ENCODE data around the gene DMD.
"Not testable (repeated sequence)": the region's sequence is repeated elsewhere in the genome, so short reads cannot be mapped to it uniquely, and the experiment has no call there.

Gene DMD

GRCh38 chrX:31969714-31970113 is 1241.6 kb downstream of the DMD start:
- DNase-seq: no peak

GRCh38 chrX:31962256-31962655 is 1249.1 kb downstream of the DMD start:
- no peak for DNase-seq

- DNase-seq: no peak
Observed at GRCh38 chrX:31934842-31935370, 1276.4 kb downstream of the DMD start.

- DNase-seq: no peak
Observed at GRCh38 chrX:31934015-31934414, 1277.3 kb downstream of the DMD start.

GRCh38 chrX:31932769-31933168 is 1278.6 kb downstream of the DMD start:
- DNase-seq: no peak

GRCh38 chrX:31932320-31932719 is 1279.0 kb downstream of the DMD start:
- DNase-seq: not testable (repeated sequence)

- DNase-seq: no peak
Observed at GRCh38 chrX:31931225-31931624, 1280.1 kb downstream of the DMD start.

- no peak for DNase-seq
Observed at GRCh38 chrX:31929366-31929765, 1282.0 kb downstream of the DMD start.

- DNase-seq: no peak
Observed at GRCh38 chrX:31921236-31921635, 1290.1 kb downstream of the DMD start.

GRCh38 chrX:31909850-31910572 is 1301.3 kb downstream of the DMD start:
- DNase-seq: no peak

GRCh38 chrX:31894152-31894551 is 1317.2 kb downstream of the DMD start:
- DNase-seq: no peak

- no peak for DNase-seq
Observed at GRCh38 chrX:31893525-31893924, 1317.8 kb downstream of the DMD start.

- DNase-seq: no peak
Observed at GRCh38 chrX:31889088-31889487, 1322.3 kb downstream of the DMD start.

- no peak for DNase-seq
Observed at GRCh38 chrX:31884535-31884934, 1326.8 kb downstream of the DMD start.

- DNase-seq: no peak
Observed at GRCh38 chrX:31872007-31872406, 1339.3 kb downstream of the DMD start.

GRCh38 chrX:31870267-31870666 is 1341.1 kb downstream of the DMD start:
- DNase-seq: no peak

GRCh38 chrX:31860686-31861085 is 1350.7 kb downstream of the DMD start:
- no peak for DNase-seq

- DNase-seq: no peak
Observed at GRCh38 chrX:31858915-31859314, 1352.4 kb downstream of the DMD start.

GRCh38 chrX:31854716-31855115 is 1356.6 kb downstream of the DMD start:
- DNase-seq: no peak

GRCh38 chrX:31851761-31852160 is 1359.6 kb downstream of the DMD start:
- no peak for DNase-seq

GRCh38 chrX:31847773-31848172 is 1363.6 kb downstream of the DMD start:
- no peak for DNase-seq

- no peak for DNase-seq
Observed at GRCh38 chrX:31845003-31845402, 1366.3 kb downstream of the DMD start.

- DNase-seq: no peak
Observed at GRCh38 chrX:31838617-31839016, 1372.7 kb downstream of the DMD start.

- DNase-seq: no peak
Observed at GRCh38 chrX:31837445-31838049, 1373.8 kb downstream of the DMD start.

GRCh38 chrX:31836479-31836878 is 1374.9 kb downstream of the DMD start:
- DNase-seq: no peak

Measured in stimulated activated CD4-positive, alpha-beta T cell treated with anti-CD3 and anti-CD28 coated beads, Interleukin-4, amount 100 ng/mL, for 1 hour (primary cell).